Endothelial cell of umbilical vein (primary cell): ENCODE measurements around the gene DNAI1.

ENCODE experiments used
- EZH2 ChIP-seq: IDR thresholded peaks from 2 replicates; pipeline ENCODE4 v1.6.1; 2012; ENCODE audit warnings: borderline replicate concordance, low read depth, mild to moderate bottlenecking, moderate library complexity, low read length, inconsistent platforms; ENCODE audit not compliant: severe bottlenecking
- TF ChIP-seq, protein P1 (sequence below), 2 donors: IDR thresholded peaks; 1 replicate in 1 of 2; 2 replicates in 1 of 2; pipeline ENCODE4 v1.5.1; 2011; ENCODE audit warnings: low read length in 2 of 2, mild to moderate bottlenecking in 2 of 2, moderate library complexity in 2 of 2, control low read depth in 1 of 2, inconsistent platforms in 1 of 2, low read depth in 1 of 2; ENCODE audit not compliant: insufficient read depth in 1 of 2; ENCODE audit errors: extremely low read depth in 1 of 2

DNA sequence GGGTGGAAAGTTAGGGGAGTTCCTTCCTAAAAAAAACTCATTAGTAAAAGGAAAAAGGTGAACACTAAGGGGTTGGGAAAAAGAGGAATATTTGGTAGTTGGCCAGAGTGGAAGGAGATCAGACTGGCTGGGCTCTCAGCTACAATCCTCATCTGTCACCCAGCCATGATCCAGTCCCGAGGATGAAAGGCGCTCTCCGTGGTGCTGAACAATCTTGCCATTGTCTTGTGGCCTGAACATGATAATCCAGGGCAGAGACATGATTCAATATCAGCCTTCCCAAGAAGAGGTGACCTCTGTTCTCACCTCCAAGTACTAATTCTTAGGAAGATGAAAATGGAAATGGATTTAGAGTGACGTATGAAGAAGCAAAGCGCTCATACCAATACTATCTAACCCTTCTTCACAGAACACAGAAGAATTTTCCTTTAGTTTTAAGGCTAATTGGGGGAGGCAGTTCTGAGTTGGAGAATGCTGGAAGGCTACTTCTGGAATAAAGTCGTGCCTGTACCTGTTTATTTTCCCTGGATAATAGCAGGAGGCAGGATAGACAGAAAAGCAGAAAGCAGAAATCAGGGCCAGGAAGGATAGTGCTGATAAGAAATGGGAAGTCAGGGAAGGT, 45.3 kb upstream of the DNAI1 start:
- TF ChIP-seq, protein P1, sequence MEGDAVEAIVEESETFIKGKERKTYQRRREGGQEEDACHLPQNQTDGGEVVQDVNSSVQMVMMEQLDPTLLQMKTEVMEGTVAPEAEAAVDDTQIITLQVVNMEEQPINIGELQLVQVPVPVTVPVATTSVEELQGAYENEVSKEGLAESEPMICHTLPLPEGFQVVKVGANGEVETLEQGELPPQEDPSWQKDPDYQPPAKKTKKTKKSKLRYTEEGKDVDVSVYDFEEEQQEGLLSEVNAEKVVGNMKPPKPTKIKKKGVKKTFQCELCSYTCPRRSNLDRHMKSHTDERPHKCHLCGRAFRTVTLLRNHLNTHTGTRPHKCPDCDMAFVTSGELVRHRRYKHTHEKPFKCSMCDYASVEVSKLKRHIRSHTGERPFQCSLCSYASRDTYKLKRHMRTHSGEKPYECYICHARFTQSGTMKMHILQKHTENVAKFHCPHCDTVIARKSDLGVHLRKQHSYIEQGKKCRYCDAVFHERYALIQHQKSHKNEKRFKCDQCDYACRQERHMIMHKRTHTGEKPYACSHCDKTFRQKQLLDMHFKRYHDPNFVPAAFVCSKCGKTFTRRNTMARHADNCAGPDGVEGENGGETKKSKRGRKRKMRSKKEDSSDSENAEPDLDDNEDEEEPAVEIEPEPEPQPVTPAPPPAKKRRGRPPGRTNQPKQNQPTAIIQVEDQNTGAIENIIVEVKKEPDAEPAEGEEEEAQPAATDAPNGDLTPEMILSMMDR (IDR thresholded peaks at IDR 0.05; ENCODE audit: extremely low read depth in 1 of 2, insufficient read depth in 1 of 2, low read depth in 1 of 2, low read length in 2 of 2), result no peak
- no peak for TF ChIP-seq EZH2
